ENCODE measurements around the gene ERCC8.

The ERCC8 gene

DNA sequence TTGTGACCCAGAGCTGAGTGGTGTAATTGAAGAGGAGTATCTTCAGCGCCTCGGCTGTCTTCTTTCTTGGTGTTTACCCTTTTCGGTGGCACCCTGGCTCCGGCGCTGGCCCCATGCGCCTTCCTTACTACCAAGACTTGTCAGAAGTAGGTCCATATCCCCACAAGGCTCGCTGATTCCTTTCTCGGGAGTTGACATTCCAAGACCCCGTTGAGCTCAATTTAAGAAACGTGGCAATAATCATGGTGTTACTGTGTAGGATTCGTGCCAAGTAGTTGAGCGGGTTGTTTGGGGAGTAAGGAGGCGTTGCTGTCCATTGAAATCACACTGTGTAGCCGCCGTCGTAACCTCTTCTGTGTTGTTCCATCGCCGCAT, 930 bp upstream of the ERCC8 start:
- no peaks in the 10 kb centered on the region for H3K4me1 ChIP-seq (ENCODE audit: control insufficient read depth, insufficient read depth, low read length)
- peak overlapping the region; percentile 67 for H3K4me3 ChIP-seq (ENCODE audit: low read depth, low read length)
- H3K9me3 ChIP-seq (ENCODE audit: control insufficient read depth, insufficient read depth, low read depth, low read length), result no peaks in the 10 kb centered on the region
- H3K27ac ChIP-seq (ENCODE audit: extremely low read depth, low read depth, low read length), result peak overlapping the region; percentile 51; the same call in 1 of the 2 replicates
- CTCF ChIA-PET, result interaction anchor here (1.0 to 1.2 kb wide), 2 partner anchors 13 to 14 kb away, joined by 4 read pairs; no protein-coding TSS in a partner anchor
- H3K36me3 ChIP-seq (ENCODE audit: control insufficient read depth in 2 of 2, insufficient read depth in 1 of 2, low read length in 2 of 2), result no peaks in the 10 kb centered on the region
- TF ChIP-seq, protein P1, sequence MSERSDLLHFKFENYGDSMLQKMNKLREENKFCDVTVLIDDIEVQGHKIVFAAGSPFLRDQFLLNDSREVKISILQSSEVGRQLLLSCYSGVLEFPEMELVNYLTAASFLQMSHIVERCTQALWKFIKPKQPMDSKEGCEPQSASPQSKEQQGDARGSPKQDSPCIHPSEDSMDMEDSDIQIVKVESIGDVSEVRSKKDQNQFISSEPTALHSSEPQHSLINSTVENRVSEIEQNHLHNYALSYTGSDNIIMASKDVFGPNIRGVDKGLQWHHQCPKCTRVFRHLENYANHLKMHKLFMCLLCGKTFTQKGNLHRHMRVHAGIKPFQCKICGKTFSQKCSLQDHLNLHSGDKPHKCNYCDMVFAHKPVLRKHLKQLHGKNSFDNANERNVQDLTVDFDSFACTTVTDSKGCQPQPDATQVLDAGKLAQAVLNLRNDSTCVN (tag by site-specific recombination; optimal IDR thresholded peaks at IDR 0.05), result no peak
- TF ChIP-seq HOXD13 (CRISPR knock-in tag; IDR thresholded peaks at IDR 0.05; ENCODE audit: borderline replicate concordance), result no peak
- TF ChIP-seq EGR2 (tag by site-specific recombination; IDR thresholded peaks at IDR 0.05; ENCODE audit: low read depth), result no peak
- TF ChIP-seq ZNF600 (tag by site-specific recombination; IDR thresholded peaks at IDR 0.05), result peak; percentile 38
- TF ChIP-seq ZNF335 (tag by site-specific recombination; conservative IDR thresholded peaks at IDR 0.05), result 0 out of 2 replicates have a peak, but pooled peaks have one; percentile 6
- TF ChIP-seq, protein P2, sequence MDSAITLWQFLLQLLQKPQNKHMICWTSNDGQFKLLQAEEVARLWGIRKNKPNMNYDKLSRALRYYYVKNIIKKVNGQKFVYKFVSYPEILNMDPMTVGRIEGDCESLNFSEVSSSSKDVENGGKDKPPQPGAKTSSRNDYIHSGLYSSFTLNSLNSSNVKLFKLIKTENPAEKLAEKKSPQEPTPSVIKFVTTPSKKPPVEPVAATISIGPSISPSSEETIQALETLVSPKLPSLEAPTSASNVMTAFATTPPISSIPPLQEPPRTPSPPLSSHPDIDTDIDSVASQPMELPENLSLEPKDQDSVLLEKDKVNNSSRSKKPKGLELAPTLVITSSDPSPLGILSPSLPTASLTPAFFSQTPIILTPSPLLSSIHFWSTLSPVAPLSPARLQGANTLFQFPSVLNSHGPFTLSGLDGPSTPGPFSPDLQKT (IDR thresholded peaks at IDR 0.05; ENCODE audit: borderline replicate concordance, low read depth, low read length), result no peak
- no peak for TF ChIP-seq ZNF768 (tag by site-specific recombination; IDR thresholded peaks at IDR 0.05)
- TF ChIP-seq ZBTB17 (tag by site-specific recombination; IDR thresholded peaks at IDR 0.05), result 0 out of 2 replicates have a peak, but pooled peaks have one; percentile 4
- TF ChIP-seq, protein P3, sequence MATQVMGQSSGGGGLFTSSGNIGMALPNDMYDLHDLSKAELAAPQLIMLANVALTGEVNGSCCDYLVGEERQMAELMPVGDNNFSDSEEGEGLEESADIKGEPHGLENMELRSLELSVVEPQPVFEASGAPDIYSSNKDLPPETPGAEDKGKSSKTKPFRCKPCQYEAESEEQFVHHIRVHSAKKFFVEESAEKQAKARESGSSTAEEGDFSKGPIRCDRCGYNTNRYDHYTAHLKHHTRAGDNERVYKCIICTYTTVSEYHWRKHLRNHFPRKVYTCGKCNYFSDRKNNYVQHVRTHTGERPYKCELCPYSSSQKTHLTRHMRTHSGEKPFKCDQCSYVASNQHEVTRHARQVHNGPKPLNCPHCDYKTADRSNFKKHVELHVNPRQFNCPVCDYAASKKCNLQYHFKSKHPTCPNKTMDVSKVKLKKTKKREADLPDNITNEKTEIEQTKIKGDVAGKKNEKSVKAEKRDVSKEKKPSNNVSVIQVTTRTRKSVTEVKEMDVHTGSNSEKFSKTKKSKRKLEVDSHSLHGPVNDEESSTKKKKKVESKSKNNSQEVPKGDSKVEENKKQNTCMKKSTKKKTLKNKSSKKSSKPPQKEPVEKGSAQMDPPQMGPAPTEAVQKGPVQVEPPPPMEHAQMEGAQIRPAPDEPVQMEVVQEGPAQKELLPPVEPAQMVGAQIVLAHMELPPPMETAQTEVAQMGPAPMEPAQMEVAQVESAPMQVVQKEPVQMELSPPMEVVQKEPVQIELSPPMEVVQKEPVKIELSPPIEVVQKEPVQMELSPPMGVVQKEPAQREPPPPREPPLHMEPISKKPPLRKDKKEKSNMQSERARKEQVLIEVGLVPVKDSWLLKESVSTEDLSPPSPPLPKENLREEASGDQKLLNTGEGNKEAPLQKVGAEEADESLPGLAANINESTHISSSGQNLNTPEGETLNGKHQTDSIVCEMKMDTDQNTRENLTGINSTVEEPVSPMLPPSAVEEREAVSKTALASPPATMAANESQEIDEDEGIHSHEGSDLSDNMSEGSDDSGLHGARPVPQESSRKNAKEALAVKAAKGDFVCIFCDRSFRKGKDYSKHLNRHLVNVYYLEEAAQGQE (tag by site-specific recombination; IDR thresholded peaks at IDR 0.05), result peak; percentile 79
- TF ChIP-seq ZNF394 (tag by site-specific recombination; IDR thresholded peaks at IDR 0.05; ENCODE audit: borderline replicate concordance), result peak; percentile 49
- TF ChIP-seq ZSCAN30 (tag by site-specific recombination; IDR thresholded peaks at IDR 0.05), result no peak
- TF ChIP-seq, protein P4, sequence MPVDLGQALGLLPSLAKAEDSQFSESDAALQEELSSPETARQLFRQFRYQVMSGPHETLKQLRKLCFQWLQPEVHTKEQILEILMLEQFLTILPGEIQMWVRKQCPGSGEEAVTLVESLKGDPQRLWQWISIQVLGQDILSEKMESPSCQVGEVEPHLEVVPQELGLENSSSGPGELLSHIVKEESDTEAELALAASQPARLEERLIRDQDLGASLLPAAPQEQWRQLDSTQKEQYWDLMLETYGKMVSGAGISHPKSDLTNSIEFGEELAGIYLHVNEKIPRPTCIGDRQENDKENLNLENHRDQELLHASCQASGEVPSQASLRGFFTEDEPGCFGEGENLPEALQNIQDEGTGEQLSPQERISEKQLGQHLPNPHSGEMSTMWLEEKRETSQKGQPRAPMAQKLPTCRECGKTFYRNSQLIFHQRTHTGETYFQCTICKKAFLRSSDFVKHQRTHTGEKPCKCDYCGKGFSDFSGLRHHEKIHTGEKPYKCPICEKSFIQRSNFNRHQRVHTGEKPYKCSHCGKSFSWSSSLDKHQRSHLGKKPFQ (tag by site-specific recombination; IDR thresholded peaks at IDR 0.05), result no peak
- TF ChIP-seq, protein P5, sequence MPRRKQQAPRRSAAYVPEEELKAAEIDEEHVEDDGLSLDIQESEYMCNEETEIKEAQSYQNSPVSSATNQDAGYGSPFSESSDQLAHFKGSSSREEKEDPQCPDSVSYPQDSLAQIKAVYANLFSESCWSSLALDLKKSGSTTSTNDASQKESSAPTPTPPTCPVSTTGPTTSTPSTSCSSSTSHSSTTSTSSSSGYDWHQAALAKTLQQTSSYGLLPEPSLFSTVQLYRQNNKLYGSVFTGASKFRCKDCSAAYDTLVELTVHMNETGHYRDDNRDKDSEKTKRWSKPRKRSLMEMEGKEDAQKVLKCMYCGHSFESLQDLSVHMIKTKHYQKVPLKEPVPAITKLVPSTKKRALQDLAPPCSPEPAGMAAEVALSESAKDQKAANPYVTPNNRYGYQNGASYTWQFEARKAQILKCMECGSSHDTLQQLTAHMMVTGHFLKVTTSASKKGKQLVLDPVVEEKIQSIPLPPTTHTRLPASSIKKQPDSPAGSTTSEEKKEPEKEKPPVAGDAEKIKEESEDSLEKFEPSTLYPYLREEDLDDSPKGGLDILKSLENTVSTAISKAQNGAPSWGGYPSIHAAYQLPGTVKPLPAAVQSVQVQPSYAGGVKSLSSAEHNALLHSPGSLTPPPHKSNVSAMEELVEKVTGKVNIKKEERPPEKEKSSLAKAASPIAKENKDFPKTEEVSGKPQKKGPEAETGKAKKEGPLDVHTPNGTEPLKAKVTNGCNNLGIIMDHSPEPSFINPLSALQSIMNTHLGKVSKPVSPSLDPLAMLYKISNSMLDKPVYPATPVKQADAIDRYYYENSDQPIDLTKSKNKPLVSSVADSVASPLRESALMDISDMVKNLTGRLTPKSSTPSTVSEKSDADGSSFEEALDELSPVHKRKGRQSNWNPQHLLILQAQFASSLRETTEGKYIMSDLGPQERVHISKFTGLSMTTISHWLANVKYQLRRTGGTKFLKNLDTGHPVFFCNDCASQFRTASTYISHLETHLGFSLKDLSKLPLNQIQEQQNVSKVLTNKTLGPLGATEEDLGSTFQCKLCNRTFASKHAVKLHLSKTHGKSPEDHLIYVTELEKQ (tag by site-specific recombination; IDR thresholded peaks at IDR 0.05; ENCODE audit: borderline replicate concordance), result no peak
- no peak for TF ChIP-seq KLF8 (tag by site-specific recombination; IDR thresholded peaks at IDR 0.05)
- TF ChIP-seq ZNF211 (tag by site-specific recombination; IDR thresholded peaks at IDR 0.05; ENCODE audit: low read depth), result no peak
- no peak for TF ChIP-seq TRIM28 (IDR thresholded peaks at IDR 0.05; ENCODE audit: borderline replicate concordance, low read length)
- TF ChIP-seq SP7 (tag by site-specific recombination; IDR thresholded peaks at IDR 0.05), result 0 out of 2 replicates have a peak, but pooled peaks have one; percentile 12
- POLR2A ChIA-PET, result interaction anchor here (2.0 to 2.6 kb wide), 2 partner anchors 102 to 246 kb away, joined by 10 to 11 read pairs; partner anchors contain the start of genes DEPDC1B and ELOVL7
